K562 treated with DMSO at 1 percent for 12 hours (cell line): ENCODE results near the gene BCLAF3. TPM values are rescaled to one million over a fixed set of nuclear protein-coding genes. Genes with fewer than 3 reads are reported as not detected.

ENCODE experiments used
- total RNA-seq: library from RNA; unstranded; fragments of 300-600 nt; gene quantifications from 2 replicates; pipeline ENCODE4 v1.2.3, GENCODE V29; 2022; ENCODE audit not compliant: insufficient read depth

Gene BCLAF3
- 2.2 and 2.3 TPM in 2 replicates for total RNA-seq

GRCh38 chrX:19990556-19991349, at the start of gene BCLAF3:
TSS of gene BCLAF3 (minus strand) at chrX:19991061. CDS start at chrX:19970264, 20,797 bp downstream.

Other genes starting within 250 kb of the BCLAF3 start
- 1.3 and 4.0 TPM in 2 replicates for gene SH3KBP1, start 103.5 kb downstream of the BCLAF3 start, total RNA-seq
- gene MAP7D2, start 125.8 kb upstream of the BCLAF3 start, total RNA-seq = 0.15 and 0.19 TPM in 2 replicates
- gene EIF1AX, start 150.8 kb upstream of the BCLAF3 start, total RNA-seq = 12.5 and 46.9 TPM in 2 replicates